Measurements from ENCODE around the gene FAM209B.

- TF ChIP-seq POLR2AphosphoS5 (IDR thresholded peaks at IDR 0.05; ENCODE audit: borderline replicate concordance, low read depth, low read length): no peak
- no peak for TF ChIP-seq EZH2 (IDR thresholded peaks at IDR 0.05)
- no peak for TF ChIP-seq FOXP2 (optimal IDR thresholded peaks at IDR 0.05; ENCODE audit: control extremely low read depth, extremely low read length, insufficient read depth)
Measured at GRCh38 chr20:56551571-56551970, 18.5 kb downstream of the FAM209B start.
